Measurements from ENCODE around the gene C17orf67. TPM values are rescaled to one million over a fixed set of nuclear protein-coding genes. Genes with fewer than 3 reads are reported as not detected.

The C17orf67 gene
- polyA plus RNA-seq, 1 donor from 2014 or later: 0.15 TPM

- H3K36me3 ChIP-seq (ENCODE audit: insufficient read depth, low read length): no peaks in the 10 kb centered on the region
- H3K4me2 ChIP-seq (ENCODE audit: low read length): no peak overlapping the region
- H3K79me2 ChIP-seq (replicated peaks; ENCODE audit: insufficient read depth, low read length): no peaks in the 10 kb centered on the region
- no peaks in the 10 kb centered on the region for H4K20me1 ChIP-seq (ENCODE audit: insufficient read depth)
- TF ChIP-seq MXI1 (conservative IDR thresholded peaks at IDR 0.05; ENCODE audit: poor library complexity, severe bottlenecking) (no peak), TAF1 (IDR thresholded peaks at IDR 0.05; ENCODE audit: low read depth) (no peak), REST (IDR thresholded peaks at IDR 0.05; ENCODE audit: borderline replicate concordance) (no peak), EZH2 (IDR thresholded peaks at IDR 0.05; ENCODE audit: borderline replicate concordance, insufficient read depth, low read length, poor library complexity, severe bottlenecking) (no peak), POLR2AphosphoS5 (IDR thresholded peaks at IDR 0.05) (no peak), EP300 (conservative IDR thresholded peaks at IDR 0.05; ENCODE audit: poor library complexity, severe bottlenecking) (no peak), CTCF (IDR thresholded peaks at IDR 0.05; ENCODE audit: poor library complexity, severe bottlenecking) (no peak), RAD21 (conservative IDR thresholded peaks at IDR 0.05) (no peak)
- no peak overlapping the region for H2AFZ ChIP-seq (ENCODE audit: low read depth, low read length)
- no peaks in the 10 kb centered on the region for H3F3A ChIP-seq (ENCODE audit: insufficient read depth, low read length, poor library complexity, severe bottlenecking)
- no peak overlapping the region for H3K4me3 ChIP-seq (ENCODE audit: low read length)
- no peaks in the 10 kb centered on the region for H3K27me3 ChIP-seq (ENCODE audit: insufficient read depth, low read depth, low read length)
- H3K9ac ChIP-seq (ENCODE audit: low read length): no peak overlapping the region
- no peak overlapping the region for H3K27ac ChIP-seq (ENCODE audit: low read length)
- no peaks in the 10 kb centered on the region for H3K9me2 ChIP-seq (ENCODE audit: insufficient read depth, low read length)
- H3K9me3 ChIP-seq (ENCODE audit: low read length): no peaks in the 10 kb centered on the region
Observed at GRCh38 chr17:56770427-56770826, 63.3 kb downstream of the C17orf67 start.

- TF ChIP-seq REST (IDR thresholded peaks at IDR 0.05; ENCODE audit: borderline replicate concordance): no peak
- no peak for TF ChIP-seq SMC3 (conservative IDR thresholded peaks at IDR 0.05; ENCODE audit: poor library complexity)
- TF ChIP-seq TAF1 (IDR thresholded peaks at IDR 0.05; ENCODE audit: low read depth): no peak
- no peak for TF ChIP-seq EZH2 (IDR thresholded peaks at IDR 0.05; ENCODE audit: borderline replicate concordance, insufficient read depth, low read length, poor library complexity, severe bottlenecking)
- TF ChIP-seq EP300 (conservative IDR thresholded peaks at IDR 0.05; ENCODE audit: poor library complexity, severe bottlenecking): no peak
- no peak for TF ChIP-seq CTCF (IDR thresholded peaks at IDR 0.05; ENCODE audit: poor library complexity, severe bottlenecking)
- TF ChIP-seq POLR2AphosphoS5 (IDR thresholded peaks at IDR 0.05): no peak
- TF ChIP-seq MXI1 (conservative IDR thresholded peaks at IDR 0.05; ENCODE audit: poor library complexity, severe bottlenecking): no peak
- TF ChIP-seq RAD21 (conservative IDR thresholded peaks at IDR 0.05): no peak
- Histone ChIP-seq H3K9me3 (ENCODE audit: low read length) (no peaks in the 10 kb centered on the region), H3F3A (ENCODE audit: insufficient read depth, low read length, poor library complexity, severe bottlenecking) (no peaks in the 10 kb centered on the region), H3K27ac (ENCODE audit: low read length) (no peak overlapping the region), H3K9ac (ENCODE audit: low read length) (no peak overlapping the region), H2AFZ (ENCODE audit: low read depth, low read length) (no peak overlapping the region), H3K27me3 (ENCODE audit: insufficient read depth, low read depth, low read length) (no peaks in the 10 kb centered on the region), H4K20me1 (ENCODE audit: insufficient read depth) (no peaks in the 10 kb centered on the region), H3K36me3 (ENCODE audit: insufficient read depth, low read length) (no peaks in the 10 kb centered on the region), H3K79me2 (replicated peaks; ENCODE audit: insufficient read depth, low read length) (no peaks in the 10 kb centered on the region), H3K4me2 (ENCODE audit: low read length) (no peak overlapping the region), H3K4me3 (ENCODE audit: low read length) (no peak overlapping the region), H3K9me2 (ENCODE audit: insufficient read depth, low read length) (no peaks in the 10 kb centered on the region)
Observed at GRCh38 chr17:56765449-56765848, 68.3 kb downstream of the C17orf67 start.

All from neural cell (in vitro differentiated cells).